Gastroesophageal sphincter (tissue), 3 donors: Measurements from ENCODE around the gene AUTS2.

Source experiments
- CTCF ChIP-seq, 4 experiments: fragments of 200-600 bp in 2 of 4; fragments of 450-650 bp in 2 of 4; sonication (generic) in 1 of 4; IDR thresholded peaks; one replicate each; pipeline ENCODE4 v1.5.1; 2017 to 2019; ENCODE audit warnings: antibody characterized with exemption in 4 of 4, mild to moderate bottlenecking in 2 of 4, moderate library complexity in 2 of 4
- POLR2AphosphoS5 ChIP-seq: sonication (generic); formaldehyde crosslinking; IDR thresholded peaks from one replicate; pipeline ENCODE4 v1.6.1; 2017; ENCODE audit warnings: antibody characterized with exemption

- TF ChIP-seq CTCF (IDR thresholded peaks at IDR 0.05) = no peak
- TF ChIP-seq POLR2AphosphoS5 = no peak
These were observed 1081.4 kb downstream of the AUTS2 start for GRCh38 chr7:70679661-70680060.
